HG02678 (cell line): Measurements from ENCODE around the gene CCR7.
"Not testable (repeated sequence)": the region's sequence is repeated elsewhere in the genome, so short reads cannot be mapped to it uniquely, and the experiment has no call there.

ENCODE experiments used
- ATAC-seq: cut with Tn5 transposase; IDR thresholded peaks from one replicate; pipeline ENCODE4 v1.9.1; 2021; ENCODE audit warnings: mild to moderate bottlenecking, moderate library complexity; ENCODE audit not compliant: unreplicated experiment

Gene CCR7

GRCh38 chr17:40552806-40553693, 12.2 kb downstream of the CCR7 start:
- no peak for ATAC-seq

- no peak for ATAC-seq
Observed at GRCh38 chr17:40551879-40552768, 13.1 kb downstream of the CCR7 start.

- no peak for ATAC-seq
Observed at GRCh38 chr17:40551091-40551878, 14.0 kb downstream of the CCR7 start.

GRCh38 chr17:40550608-40551007, 14.7 kb downstream of the CCR7 start:
- no peak for ATAC-seq

- ATAC-seq: no peak
Observed at GRCh38 chr17:40548982-40549685, 16.1 kb downstream of the CCR7 start.

- no peak for ATAC-seq
Observed at GRCh38 chr17:40548491-40548981, 16.7 kb downstream of the CCR7 start.

- no peak for ATAC-seq
Observed at GRCh38 chr17:40547785-40548478, 17.3 kb downstream of the CCR7 start.

- no peak for ATAC-seq
Observed at GRCh38 chr17:40547079-40547784, 18.0 kb downstream of the CCR7 start.

GRCh38 chr17:40546497-40546896, 18.8 kb downstream of the CCR7 start:
- ATAC-seq: not testable (repeated sequence)

- ATAC-seq: no peak
Observed at GRCh38 chr17:40545660-40546059, 19.6 kb downstream of the CCR7 start.

GRCh38 chr17:40542558-40543411, 22.5 kb downstream of the CCR7 start:
- ATAC-seq: peak; percentile 39

GRCh38 chr17:40541873-40542557, 23.3 kb downstream of the CCR7 start:
- ATAC-seq: no peak

- ATAC-seq: no peak
Observed at GRCh38 chr17:40541060-40541872, 24.0 kb downstream of the CCR7 start.

GRCh38 chr17:40540448-40540847, 24.8 kb downstream of the CCR7 start:
- no peak for ATAC-seq

GRCh38 chr17:40539711-40540411, 25.4 kb downstream of the CCR7 start:
- ATAC-seq: no peak
